ENCODE results near the gene TMC5.

DNA sequence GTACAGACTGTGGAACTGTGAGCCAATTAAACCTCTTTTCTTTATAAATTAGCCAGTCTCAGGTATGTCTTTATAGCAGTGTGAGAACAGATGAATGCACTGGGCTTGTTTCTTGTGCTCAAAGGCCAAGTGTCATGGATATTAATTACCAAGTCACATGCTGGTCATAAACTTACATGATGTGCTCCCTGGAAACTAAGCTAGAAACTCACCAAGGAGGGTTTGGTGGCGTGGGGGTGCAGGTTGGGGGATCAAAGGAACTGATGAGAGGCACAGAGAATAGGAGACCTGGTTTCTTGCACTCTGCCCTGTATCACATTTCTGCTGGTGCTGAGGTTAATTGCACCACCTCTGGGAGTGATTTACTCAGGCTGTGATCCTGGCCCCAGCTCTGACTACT lies 31.2 kb upstream of the TMC5 start:
- TF ChIP-seq, protein P1, sequence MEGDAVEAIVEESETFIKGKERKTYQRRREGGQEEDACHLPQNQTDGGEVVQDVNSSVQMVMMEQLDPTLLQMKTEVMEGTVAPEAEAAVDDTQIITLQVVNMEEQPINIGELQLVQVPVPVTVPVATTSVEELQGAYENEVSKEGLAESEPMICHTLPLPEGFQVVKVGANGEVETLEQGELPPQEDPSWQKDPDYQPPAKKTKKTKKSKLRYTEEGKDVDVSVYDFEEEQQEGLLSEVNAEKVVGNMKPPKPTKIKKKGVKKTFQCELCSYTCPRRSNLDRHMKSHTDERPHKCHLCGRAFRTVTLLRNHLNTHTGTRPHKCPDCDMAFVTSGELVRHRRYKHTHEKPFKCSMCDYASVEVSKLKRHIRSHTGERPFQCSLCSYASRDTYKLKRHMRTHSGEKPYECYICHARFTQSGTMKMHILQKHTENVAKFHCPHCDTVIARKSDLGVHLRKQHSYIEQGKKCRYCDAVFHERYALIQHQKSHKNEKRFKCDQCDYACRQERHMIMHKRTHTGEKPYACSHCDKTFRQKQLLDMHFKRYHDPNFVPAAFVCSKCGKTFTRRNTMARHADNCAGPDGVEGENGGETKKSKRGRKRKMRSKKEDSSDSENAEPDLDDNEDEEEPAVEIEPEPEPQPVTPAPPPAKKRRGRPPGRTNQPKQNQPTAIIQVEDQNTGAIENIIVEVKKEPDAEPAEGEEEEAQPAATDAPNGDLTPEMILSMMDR (IDR thresholded peaks at IDR 0.05): no peak
- no peak for TF ChIP-seq ZFX (IDR thresholded peaks at IDR 0.05; ENCODE audit: borderline replicate concordance)

Data from 22Rv1 (cell line).